Measurements from ENCODE around the gene TNNI3. TPM values are rescaled to one million over a fixed set of nuclear protein-coding genes. Genes with fewer than 3 reads are reported as not detected.

TNNI3 gene
- total and polyA plus RNA-seq, 9 of the 15 experiments (the other 6 are each of a cell fraction or from before 2014, with no cell fraction given) = 4.7 to 158 (median 42.0) TPM

DNA sequence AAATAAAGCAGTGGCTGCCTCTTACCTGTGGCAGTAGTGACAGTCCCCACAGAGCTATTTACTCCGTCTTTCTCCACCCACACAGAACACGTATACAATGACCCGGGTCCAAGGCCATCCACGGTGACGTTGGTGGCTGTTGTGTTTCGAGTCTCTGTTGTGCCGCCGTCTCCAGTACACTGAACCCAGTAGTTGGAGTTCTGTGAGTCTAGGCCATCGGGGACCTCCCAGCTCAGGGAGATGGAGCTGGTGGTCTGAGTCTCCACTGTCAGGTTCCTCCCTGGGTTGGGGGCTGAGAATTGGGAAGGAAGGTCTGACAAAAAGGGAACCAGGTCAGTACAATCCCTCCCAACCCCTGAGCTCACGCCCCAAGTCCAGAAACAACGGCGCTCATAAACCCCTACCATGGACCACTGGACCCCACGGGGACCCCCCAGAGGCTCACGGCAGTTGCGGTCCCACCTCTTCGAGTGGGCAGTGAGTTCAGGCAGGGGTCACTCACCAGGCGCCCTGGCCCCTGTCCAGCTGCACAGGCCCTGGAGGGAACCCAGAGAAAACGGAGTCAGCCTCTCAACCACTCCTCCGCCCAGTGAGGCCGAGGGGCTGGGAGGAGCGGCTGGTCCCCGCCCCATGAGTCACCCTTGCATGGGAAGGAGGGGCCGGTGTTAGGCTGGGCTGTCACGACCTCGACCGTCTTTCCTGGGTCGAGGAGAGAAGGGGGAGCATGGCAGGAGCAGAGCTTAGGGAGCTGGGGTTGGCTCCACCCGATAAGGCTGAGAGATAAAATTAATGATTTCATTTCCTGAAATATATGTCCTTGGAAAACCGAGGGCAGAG is 49.4 kb upstream of the TNNI3 start (continued):
- peak; percentile 88 for TF ChIP-seq ZBTB17 (CRISPR knock-in tag; IDR thresholded peaks at IDR 0.05)
- TF ChIP-seq HDAC8 (tag; IDR thresholded peaks at IDR 0.05) = no peak
- TF ChIP-seq, protein P1, sequence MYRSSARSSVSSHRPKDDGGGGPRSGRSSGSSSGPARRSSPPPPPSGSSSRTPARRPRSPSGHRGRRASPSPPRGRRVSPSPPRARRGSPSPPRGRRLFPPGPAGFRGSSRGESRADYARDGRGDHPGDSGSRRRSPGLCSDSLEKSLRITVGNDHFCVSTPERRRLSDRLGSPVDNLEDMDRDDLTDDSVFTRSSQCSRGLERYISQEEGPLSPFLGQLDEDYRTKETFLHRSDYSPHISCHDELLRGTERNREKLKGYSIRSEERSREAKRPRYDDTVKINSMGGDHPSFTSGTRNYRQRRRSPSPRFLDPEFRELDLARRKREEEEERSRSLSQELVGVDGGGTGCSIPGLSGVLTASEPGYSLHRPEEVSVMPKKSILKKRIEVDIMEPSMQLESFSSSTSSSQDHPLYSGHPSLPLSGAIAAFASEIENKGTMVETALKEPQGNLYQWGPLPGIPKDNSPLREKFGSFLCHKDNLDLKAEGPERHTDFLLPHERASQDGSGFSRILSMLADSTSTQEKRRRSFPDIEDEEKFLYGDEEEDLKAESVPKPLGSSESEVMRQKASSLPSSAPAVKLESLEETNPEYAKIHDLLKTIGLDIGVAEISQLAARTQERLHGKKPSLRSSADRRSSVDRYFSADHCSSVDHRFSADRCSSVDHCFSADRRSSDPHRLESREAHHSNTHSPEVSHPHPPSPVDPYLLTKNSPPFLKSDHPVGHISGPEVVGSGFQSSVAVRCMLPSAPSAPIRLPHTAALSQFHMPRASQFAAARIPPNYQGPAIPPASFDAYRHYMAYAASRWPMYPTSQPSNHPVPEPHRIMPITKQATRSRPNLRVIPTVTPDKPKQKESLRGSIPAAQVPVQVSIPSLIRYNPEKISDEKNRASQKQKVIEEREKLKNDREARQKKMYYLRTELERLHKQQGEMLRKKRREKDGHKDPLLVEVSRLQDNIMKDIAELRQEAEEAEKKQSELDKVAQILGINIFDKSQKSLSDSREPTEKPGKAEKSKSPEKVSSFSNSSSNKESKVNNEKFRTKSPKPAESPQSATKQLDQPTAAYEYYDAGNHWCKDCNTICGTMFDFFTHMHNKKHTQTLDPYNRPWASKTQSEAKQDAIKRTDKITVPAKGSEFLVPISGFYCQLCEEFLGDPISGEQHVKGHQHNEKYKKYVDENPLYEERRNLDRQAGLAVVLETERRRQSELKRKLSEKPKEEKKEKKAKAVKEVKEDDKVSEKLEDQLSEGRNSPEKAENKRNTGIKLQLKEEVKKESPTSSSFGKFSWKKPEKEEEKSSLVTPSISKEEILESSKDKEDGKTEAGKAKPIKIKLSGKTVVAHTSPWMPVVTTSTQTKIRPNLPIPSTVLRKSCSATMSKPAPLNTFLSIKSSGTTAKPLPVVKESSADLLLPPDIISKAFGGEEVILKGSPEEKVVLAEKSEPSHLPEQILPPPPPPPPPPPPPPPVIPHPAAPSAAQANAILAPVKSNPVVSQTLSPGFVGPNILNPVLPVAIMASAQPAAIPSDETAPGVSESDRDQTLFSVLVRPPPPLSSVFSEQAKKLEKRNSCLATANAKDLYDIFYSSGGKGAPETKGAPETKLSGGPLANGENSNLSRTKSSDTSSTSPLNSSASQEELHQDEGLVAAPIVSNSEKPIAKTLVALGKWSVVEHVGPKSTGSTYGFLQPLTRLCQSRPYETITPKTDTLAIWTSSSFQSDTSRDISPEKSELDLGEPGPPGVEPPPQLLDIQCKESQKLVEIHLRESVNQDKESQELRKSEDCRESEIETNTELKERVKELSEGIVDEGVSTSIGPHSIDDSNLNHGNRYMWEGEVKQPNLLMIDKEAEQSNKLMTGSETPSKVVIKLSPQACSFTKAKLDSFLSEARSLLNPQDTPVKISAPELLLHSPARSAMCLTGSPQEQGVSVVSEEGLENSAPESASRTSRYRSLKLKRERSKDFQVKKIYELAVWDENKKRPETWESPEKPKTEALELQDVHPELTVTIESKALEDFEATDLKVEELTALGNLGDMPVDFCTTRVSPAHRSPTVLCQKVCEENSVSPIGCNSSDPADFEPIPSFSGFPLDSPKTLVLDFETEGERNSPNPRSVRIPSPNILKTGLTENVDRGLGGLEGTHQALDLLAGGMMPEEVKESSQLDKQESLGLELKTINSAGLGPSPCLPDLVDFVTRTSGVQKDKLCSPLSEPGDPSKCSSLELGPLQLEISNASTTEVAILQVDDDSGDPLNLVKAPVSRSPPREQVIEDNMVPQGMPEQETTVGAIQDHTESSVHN (IDR thresholded peaks at IDR 0.05; ENCODE audit: borderline replicate concordance in 1 of 2, low read depth in 1 of 2) = no peak
- TF ChIP-seq RBFOX2 (IDR thresholded peaks at IDR 0.05; ENCODE audit: low read depth, low read length) = peak; percentile 93
- TF ChIP-seq, protein P2, sequence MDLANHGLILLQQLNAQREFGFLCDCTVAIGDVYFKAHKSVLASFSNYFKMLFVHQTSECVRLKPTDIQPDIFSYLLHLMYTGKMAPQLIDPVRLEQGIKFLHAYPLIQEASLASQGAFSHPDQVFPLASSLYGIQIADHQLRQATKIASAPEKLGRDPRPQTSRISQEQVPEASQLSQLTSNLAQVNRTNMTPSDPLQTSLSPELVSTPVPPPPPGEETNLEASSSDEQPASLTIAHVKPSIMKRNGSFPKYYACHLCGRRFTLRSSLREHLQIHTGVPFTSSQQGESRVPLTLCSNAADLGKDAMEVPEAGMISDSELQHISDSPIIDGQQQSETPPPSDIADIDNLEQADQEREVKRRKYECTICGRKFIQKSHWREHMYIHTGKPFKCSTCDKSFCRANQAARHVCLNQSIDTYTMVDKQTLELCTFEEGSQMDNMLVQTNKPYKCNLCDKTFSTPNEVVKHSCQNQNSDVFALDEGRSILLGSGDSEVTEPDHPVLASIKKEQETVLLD (IDR thresholded peaks at IDR 0.05) = peak; percentile 34; the same call in 1 of the 2 replicates
- 0 out of 4 replicates have a peak, but pooled peaks of 1 of the 2 experiments have one; percentile 54 for TF ChIP-seq HDAC1 (IDR thresholded peaks at IDR 0.05)
- TF ChIP-seq GABPB1 (CRISPR knock-in tag; IDR thresholded peaks at IDR 0.05) = no peak; the same call in 1 of the 2 replicates
- TF ChIP-seq SPI1 (IDR thresholded peaks at IDR 0.05; ENCODE audit: borderline replicate concordance, low read depth, low read length) = 0 out of 2 replicates have a peak, but pooled peaks have one; percentile 0
- peak; percentile 56; the same call in 1 of the 2 replicates for TF ChIP-seq ETV5 (CRISPR knock-in tag; IDR thresholded peaks at IDR 0.05; ENCODE audit: low read depth)
- TF ChIP-seq RB1 (IDR thresholded peaks at IDR 0.05; ENCODE audit: low read depth) = peak; percentile 42; the same call in 1 of the 2 replicates
- peak; percentile 63; the same call in 1 of the 2 replicates for TF ChIP-seq LEF1 (IDR thresholded peaks at IDR 0.05)
- TF ChIP-seq, protein P3, sequence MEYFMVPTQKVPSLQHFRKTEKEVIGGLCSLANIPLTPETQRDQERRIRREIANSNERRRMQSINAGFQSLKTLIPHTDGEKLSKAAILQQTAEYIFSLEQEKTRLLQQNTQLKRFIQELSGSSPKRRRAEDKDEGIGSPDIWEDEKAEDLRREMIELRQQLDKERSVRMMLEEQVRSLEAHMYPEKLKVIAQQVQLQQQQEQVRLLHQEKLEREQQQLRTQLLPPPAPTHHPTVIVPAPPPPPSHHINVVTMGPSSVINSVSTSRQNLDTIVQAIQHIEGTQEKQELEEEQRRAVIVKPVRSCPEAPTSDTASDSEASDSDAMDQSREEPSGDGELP (CRISPR knock-in tag; IDR thresholded peaks at IDR 0.05; ENCODE audit: borderline replicate concordance) = peak; percentile 94
- TF ChIP-seq, protein P4, sequence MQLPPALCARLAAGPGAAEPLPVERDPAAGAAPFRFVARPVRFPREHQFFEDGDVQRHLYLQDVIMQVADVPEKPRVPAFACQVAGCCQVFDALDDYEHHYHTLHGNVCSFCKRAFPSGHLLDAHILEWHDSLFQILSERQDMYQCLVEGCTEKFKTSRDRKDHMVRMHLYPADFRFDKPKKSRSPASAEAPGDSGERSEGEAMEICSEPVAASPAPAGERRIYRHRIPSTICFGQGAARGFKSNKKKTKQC (CRISPR knock-in tag; IDR thresholded peaks at IDR 0.05) = peak; percentile 48; the same call in 1 of the 2 replicates
- no peak for TF ChIP-seq BRD4 (IDR thresholded peaks at IDR 0.05)
- TF ChIP-seq SMC3 (conservative IDR thresholded peaks at IDR 0.05; ENCODE audit: insufficient read depth, low read depth, low read length) = 0 out of 2 replicates have a peak, but pooled peaks have one; percentile 28
